Keratinocyte (primary cell): ENCODE measurements around the gene TLK1. TPM values are rescaled to one million over a fixed set of nuclear protein-coding genes. Genes with fewer than 3 reads are reported as not detected.

ENCODE experiments used
- DNase-seq: peaks from one replicate; pipeline ENCODE4 v3.0.0-alpha.2; 2011; ENCODE audit warnings: low read depth, missing footprints, low spot score
- FAIRE-seq: peaks from 2 replicates; lab custom pipeline; 2011; peaks lifted over from hg19 to GRCh38; lab: Jason Lieb, UNC
- H2AFZ ChIP-seq: 2 replicates; pipeline ENCODE4 v1.6.0; 2012; ENCODE audit warnings: low read length, control low read depth, inconsistent platforms; ENCODE audit not compliant: control insufficient read depth
- H3K27ac ChIP-seq: 2 replicates; pipeline ENCODE4 v1.5.1; 2011; ENCODE audit warnings: low read length; ENCODE audit not compliant: control insufficient read depth, insufficient read depth
- H3K27me3 ChIP-seq: 3 replicates; pipeline ENCODE4 v1.6.0; 2011; ENCODE audit warnings: low read length; ENCODE audit not compliant: control insufficient read depth, insufficient read depth; ENCODE audit errors: extremely low read depth
- H3K36me3 ChIP-seq, 2 experiments: 2 replicates in 1 of 2; 3 replicates in 1 of 2; pipeline ENCODE4 v1.5.1; 2011; ENCODE audit warnings: low read length in 2 of 2, mild to moderate bottlenecking in 1 of 2; ENCODE audit not compliant: control insufficient read depth in 2 of 2, insufficient read depth in 2 of 2; ENCODE audit errors: extremely low read depth in 1 of 2
- H3K4me1 ChIP-seq: 3 replicates; pipeline ENCODE4 v1.5.1; 2011; ENCODE audit warnings: low read length; ENCODE audit not compliant: control insufficient read depth, insufficient read depth; ENCODE audit errors: extremely low read depth
- H3K4me2 ChIP-seq: 3 replicates; pipeline ENCODE4 v1.6.0; 2011; ENCODE audit warnings: low read depth, low read length; ENCODE audit not compliant: control insufficient read depth, insufficient read depth; ENCODE audit errors: extremely low read depth
- H3K4me3 ChIP-seq, 3 experiments: fragments of 200-600 bp in 1 of 3; sonication (generic) in 1 of 3; 2 replicates in 2 of 3; 3 replicates in 1 of 3; pipeline ENCODE4 v1.5.1; 2011 to 2016; ENCODE audit warnings: low read length in 3 of 3, mild to moderate bottlenecking in 3 of 3, control low read depth in 2 of 3, inconsistent platforms in 1 of 3, low read depth in 1 of 3, mixed read lengths in 1 of 3, mixed run types in 1 of 3, moderate library complexity in 1 of 3; ENCODE audit not compliant: control insufficient read depth in 2 of 3, insufficient read depth in 2 of 3; ENCODE audit errors: extremely low read depth in 1 of 3
- H3K79me2 ChIP-seq: 2 replicates; pipeline ENCODE4 v1.6.0; 2012; ENCODE audit warnings: low read length; ENCODE audit not compliant: control insufficient read depth, insufficient read depth
- H3K9ac ChIP-seq: 3 replicates; pipeline ENCODE4 v1.6.0; 2011; ENCODE audit warnings: low read length; ENCODE audit not compliant: control insufficient read depth, insufficient read depth; ENCODE audit errors: extremely low read depth
- H3K9me1 ChIP-seq: 3 replicates; pipeline ENCODE4 v1.6.0; 2011; ENCODE audit warnings: low read length; ENCODE audit not compliant: control insufficient read depth, insufficient read depth; ENCODE audit errors: extremely low read depth
- H3K9me3 ChIP-seq: 2 replicates; pipeline ENCODE4 v1.5.1; 2012; ENCODE audit warnings: low read depth, low read length; ENCODE audit not compliant: control insufficient read depth
- H4K20me1 ChIP-seq: 3 replicates; pipeline ENCODE4 v1.6.0; 2011; ENCODE audit warnings: low read length; ENCODE audit not compliant: control insufficient read depth, insufficient read depth; ENCODE audit errors: extremely low read depth
- EZH2 ChIP-seq: IDR thresholded peaks from one replicate; pipeline ENCODE4 v1.6.1; 2012; ENCODE audit warnings: inconsistent platforms, mild to moderate bottlenecking, low read length, moderate library complexity
- dilution Hi-C: fragments of 300-500 bp; cut with MboI; formaldehyde crosslinking; loops from one replicate; pipeline ENCODE4 v1.7.0; 2020; ENCODE audit warnings: low sequenced_read_pairs; ENCODE audit not compliant: extremely low pct_ligation_motif_present
- polyA plus RNA-seq, 5 experiments: library from polyadenylated mRNA; depleted of rRNA in 3 of 5; stranded (reverse) in 3 of 5; stranded (forward) in 1 of 5; unstranded in 1 of 5; fragments of >200 nt; gene quantifications; 1 replicate in 1 of 5; 2 replicates in 3 of 5; 3 replicates in 1 of 5; pipeline versions ENCODE4 v1.2.1 to v1.2.3, GENCODE V29; 2011 to 2012; ENCODE audit warnings: missing spikeins in 2 of 5, low read depth in 1 of 5, low replicate concordance in 1 of 5
- TF ChIP-seq, protein P1 (sequence below), 3 experiments: IDR thresholded peaks in 1 of 3; conservative IDR thresholded peaks in 1 of 3; optimal IDR thresholded peaks in 1 of 3; 2 replicates in 2 of 3; 3 replicates in 1 of 3; pipeline versions ENCODE3 to v1.5.1; 2011; ENCODE audit warnings: low read length in 3 of 3, mild to moderate bottlenecking in 3 of 3, moderate library complexity in 2 of 3, control low read depth in 1 of 3, inconsistent platforms in 1 of 3; ENCODE audit not compliant: insufficient read depth in 2 of 3; ENCODE audit errors: extremely low read depth in 1 of 3

The TLK1 gene
- polyA plus RNA-seq, 1 donor (not counting 4 experiments of a cell fraction or from before 2014, with no cell fraction given), result 14.7 TPM

DNA sequence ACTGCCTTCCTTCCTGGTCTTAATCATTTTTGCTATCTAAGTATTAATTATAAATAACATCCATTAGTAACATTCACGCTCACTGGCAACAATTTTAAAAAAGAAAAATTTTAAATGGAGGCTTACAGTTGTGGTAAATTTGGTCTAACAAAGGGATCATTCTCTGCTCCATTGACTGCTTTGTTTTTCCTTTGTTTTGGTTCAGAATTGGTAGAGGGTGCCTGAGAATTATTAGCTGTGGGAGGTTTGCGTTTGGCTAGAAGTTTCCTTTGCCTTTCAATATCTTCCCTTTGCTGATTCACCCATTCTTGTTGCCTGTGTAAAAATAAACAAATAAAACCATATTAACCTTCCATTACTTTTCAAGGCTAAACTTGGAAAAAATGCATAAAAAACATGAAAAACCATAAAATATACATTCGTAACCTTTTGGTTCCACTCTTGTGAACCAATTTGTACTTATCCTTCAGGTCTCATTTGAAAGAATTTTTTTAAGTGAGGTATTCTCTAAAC is 114.6 kb downstream of the TLK1 start:
- no peaks in the 10 kb centered on the region for H4K20me1 ChIP-seq
- peaks cover 7% of the 10 kb centered on the region for H3K4me1 ChIP-seq
- peaks cover 8 to 22% of the 10 kb centered on the region in 2 experiments for H3K36me3 ChIP-seq
- no peak overlapping the region for H3K9ac ChIP-seq
- H2AFZ ChIP-seq, result no peak overlapping the region
- no peaks in the 10 kb centered on the region for H3K27me3 ChIP-seq
- FAIRE-seq, result no peak
- dilution Hi-C loops, result no loop called here
- H3K9me1 ChIP-seq, result no peaks in the 10 kb centered on the region
- H3K4me2 ChIP-seq, result no peak overlapping the region
- no peak for DNase-seq
- H3K4me3 ChIP-seq, result no peak overlapping the region
- no peak overlapping the region for H3K27ac ChIP-seq
- H3K79me2 ChIP-seq, result no peaks in the 10 kb centered on the region
- H3K9me3 ChIP-seq, result no peaks in the 10 kb centered on the region
- TF ChIP-seq, protein P1, sequence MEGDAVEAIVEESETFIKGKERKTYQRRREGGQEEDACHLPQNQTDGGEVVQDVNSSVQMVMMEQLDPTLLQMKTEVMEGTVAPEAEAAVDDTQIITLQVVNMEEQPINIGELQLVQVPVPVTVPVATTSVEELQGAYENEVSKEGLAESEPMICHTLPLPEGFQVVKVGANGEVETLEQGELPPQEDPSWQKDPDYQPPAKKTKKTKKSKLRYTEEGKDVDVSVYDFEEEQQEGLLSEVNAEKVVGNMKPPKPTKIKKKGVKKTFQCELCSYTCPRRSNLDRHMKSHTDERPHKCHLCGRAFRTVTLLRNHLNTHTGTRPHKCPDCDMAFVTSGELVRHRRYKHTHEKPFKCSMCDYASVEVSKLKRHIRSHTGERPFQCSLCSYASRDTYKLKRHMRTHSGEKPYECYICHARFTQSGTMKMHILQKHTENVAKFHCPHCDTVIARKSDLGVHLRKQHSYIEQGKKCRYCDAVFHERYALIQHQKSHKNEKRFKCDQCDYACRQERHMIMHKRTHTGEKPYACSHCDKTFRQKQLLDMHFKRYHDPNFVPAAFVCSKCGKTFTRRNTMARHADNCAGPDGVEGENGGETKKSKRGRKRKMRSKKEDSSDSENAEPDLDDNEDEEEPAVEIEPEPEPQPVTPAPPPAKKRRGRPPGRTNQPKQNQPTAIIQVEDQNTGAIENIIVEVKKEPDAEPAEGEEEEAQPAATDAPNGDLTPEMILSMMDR (optimal IDR thresholded peaks at IDR 0.05 in 1 of 3, IDR thresholded peaks at IDR 0.05 in 1 of 3, conservative IDR thresholded peaks at IDR 0.05 in 1 of 3; ENCODE audit: extremely low read depth in 1 of 3, insufficient read depth in 2 of 3, low read length in 3 of 3), result no peak
- TF ChIP-seq EZH2, result no peak

- Histone ChIP-seq H3K4me3 (no peak overlapping the region), H3K27me3 (no peaks in the 10 kb centered on the region), H3K9me1 (no peaks in the 10 kb centered on the region), H3K79me2 (no peaks in the 10 kb centered on the region), H4K20me1 (no peaks in the 10 kb centered on the region), H3K27ac (no peak overlapping the region), H3K9ac (no peak overlapping the region), H3K4me1 (no peaks in the 10 kb centered on the region), H2AFZ (no peak overlapping the region), H3K36me3 (peaks cover 10 to 17% of the 10 kb centered on the region in 2 experiments), H3K4me2 (no peak overlapping the region), H3K9me3 (no peaks in the 10 kb centered on the region)
- DNase-seq (no peak), FAIRE-seq (no peak)
- no peak for TF ChIP-seq EZH2
- TF ChIP-seq, protein P1 (optimal IDR thresholded peaks at IDR 0.05 in 1 of 3, IDR thresholded peaks at IDR 0.05 in 1 of 3, conservative IDR thresholded peaks at IDR 0.05 in 1 of 3; ENCODE audit: extremely low read depth in 1 of 3, insufficient read depth in 2 of 3, low read length in 3 of 3), result no peak
- dilution Hi-C loops, result no loop called here
Measured at GRCh38 chr2:171044416-171044815, 116.3 kb downstream of the TLK1 start.
